ENCODE data around the gene SPATA13.

SPATA13 gene

GRCh38 chr13:24141333-24141910 is 19.1 kb upstream of the SPATA13 start:
- DNase-seq (ENCODE audit: low spot score): no peak

- DNase-seq (ENCODE audit: low spot score): no peak
Observed at GRCh38 chr13:24142453-24142852, 18.1 kb upstream of the SPATA13 start.

GRCh38 chr13:24142886-24143285 is 17.6 kb upstream of the SPATA13 start:
- DNase-seq (ENCODE audit: low spot score): no peak

GRCh38 chr13:24145240-24145639 is 15.3 kb upstream of the SPATA13 start:
- DNase-seq (ENCODE audit: low spot score): no peak

GRCh38 chr13:24145674-24146073 is 14.8 kb upstream of the SPATA13 start:
- no peak for DNase-seq (ENCODE audit: low spot score)

- no peak for DNase-seq (ENCODE audit: low spot score)
Observed at GRCh38 chr13:24146961-24147569, 13.5 kb upstream of the SPATA13 start.

- no peak for DNase-seq (ENCODE audit: low spot score)
Observed at GRCh38 chr13:24147570-24147963, 13.0 kb upstream of the SPATA13 start.

- DNase-seq (ENCODE audit: low spot score): no peak
Observed at GRCh38 chr13:24148414-24149235, 11.9 kb upstream of the SPATA13 start.

- DNase-seq (ENCODE audit: low spot score): no peak
Observed at GRCh38 chr13:24149246-24150032, 11.1 kb upstream of the SPATA13 start.

GRCh38 chr13:24150572-24150971 is 9.9 kb upstream of the SPATA13 start:
- DNase-seq (ENCODE audit: low spot score): no peak

- no peak for DNase-seq (ENCODE audit: low spot score)
Observed at GRCh38 chr13:24151864-24152263, 8.7 kb upstream of the SPATA13 start.

- DNase-seq (ENCODE audit: low spot score): no peak
Observed at GRCh38 chr13:24152292-24153214, 8.0 kb upstream of the SPATA13 start.

- no peak for DNase-seq (ENCODE audit: low spot score)
Observed at GRCh38 chr13:24153347-24153746, 7.2 kb upstream of the SPATA13 start.

GRCh38 chr13:24153979-24154701 is 6.4 kb upstream of the SPATA13 start:
- no peak for DNase-seq (ENCODE audit: low spot score)

- peak; percentile 77 for DNase-seq (ENCODE audit: low spot score)
Observed at GRCh38 chr13:24159357-24159756, 1.2 kb upstream of the SPATA13 start.

- peak; percentile 59 for DNase-seq (ENCODE audit: low spot score)
Observed at GRCh38 chr13:24161010-24161775, 673 bp downstream of the SPATA13 start.

- DNase-seq (ENCODE audit: low spot score): no peak
Observed at GRCh38 chr13:24161980-24162525, 1.5 kb downstream of the SPATA13 start.

- DNase-seq (ENCODE audit: low spot score): no peak
Observed at GRCh38 chr13:24162604-24163003, 2.1 kb downstream of the SPATA13 start.

GRCh38 chr13:24165746-24166145 is 5.2 kb downstream of the SPATA13 start:
- no peak for DNase-seq (ENCODE audit: low spot score)

- no peak for DNase-seq (ENCODE audit: low spot score)
Observed at GRCh38 chr13:24166561-24166960, 6.0 kb downstream of the SPATA13 start.
